ENCODE measurements around the gene WDR83. TPM values are rescaled to one million over a fixed set of nuclear protein-coding genes. Genes with fewer than 3 reads are reported as not detected.
A peak's percentile ranks its signal among the peaks of the same experiment; 100 is the strongest.

WDR83 gene
- total RNA-seq, 1 donor from 2014 or later: 8.4 TPM

DNA sequence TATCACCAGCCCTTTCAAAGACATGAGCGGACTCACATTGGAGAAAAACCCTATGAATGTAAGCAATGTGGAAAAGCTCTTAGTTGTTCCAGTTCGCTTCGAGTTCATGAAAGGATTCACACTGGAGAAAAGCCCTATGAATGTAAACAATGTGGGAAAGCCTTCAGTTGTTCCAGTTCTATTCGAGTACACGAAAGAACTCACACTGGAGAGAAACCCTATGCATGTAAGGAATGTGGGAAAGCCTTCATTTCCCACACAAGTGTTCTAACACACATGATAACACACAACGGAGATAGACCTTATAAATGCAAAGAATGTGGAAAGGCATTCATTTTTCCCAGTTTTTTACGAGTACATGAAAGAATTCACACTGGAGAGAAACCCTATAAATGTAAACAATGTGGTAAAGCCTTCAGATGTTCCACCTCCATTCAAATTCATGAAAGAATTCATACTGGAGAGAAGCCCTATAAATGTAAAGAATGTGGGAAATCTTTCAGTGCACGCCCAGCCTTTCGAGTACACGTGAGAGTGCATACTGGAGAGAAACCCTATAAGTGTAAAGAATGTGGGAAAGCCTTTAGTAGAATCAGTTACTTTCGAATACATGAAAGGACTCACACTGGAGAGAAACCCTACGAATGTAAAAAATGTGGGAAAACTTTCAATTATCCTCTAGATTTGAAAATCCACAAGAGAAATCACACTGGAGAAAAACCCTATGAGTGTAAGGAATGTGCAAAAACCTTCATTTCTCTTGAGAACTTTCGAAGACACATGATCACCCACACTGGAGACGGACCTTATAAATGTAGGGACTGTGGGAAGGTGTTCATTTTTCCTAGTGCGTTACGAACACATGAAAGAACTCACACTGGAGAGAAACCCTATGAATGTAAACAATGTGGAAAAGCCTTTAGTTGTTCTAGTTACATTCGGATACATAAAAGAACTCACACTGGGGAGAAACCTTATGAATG, 38.3 kb upstream of the WDR83 start:
- Histone ChIP-seq H3K4me3 (no peak overlapping the region), H3K27ac (replicated peaks) (no peak overlapping the region), H3K27me3 (ENCODE audit: low read depth) (no peaks in the 10 kb centered on the region), H3K4me1 (no peaks in the 10 kb centered on the region), H3K9me3 (replicated peaks) (peaks cover 24% of the 10 kb centered on the region), H3K36me3 (peaks cover 86% of the 10 kb centered on the region)
- intact Hi-C loops (cut with micrococcal nuclease): no loop called here
- no peak for DNase-seq
- TF ChIP-seq, protein P1, sequence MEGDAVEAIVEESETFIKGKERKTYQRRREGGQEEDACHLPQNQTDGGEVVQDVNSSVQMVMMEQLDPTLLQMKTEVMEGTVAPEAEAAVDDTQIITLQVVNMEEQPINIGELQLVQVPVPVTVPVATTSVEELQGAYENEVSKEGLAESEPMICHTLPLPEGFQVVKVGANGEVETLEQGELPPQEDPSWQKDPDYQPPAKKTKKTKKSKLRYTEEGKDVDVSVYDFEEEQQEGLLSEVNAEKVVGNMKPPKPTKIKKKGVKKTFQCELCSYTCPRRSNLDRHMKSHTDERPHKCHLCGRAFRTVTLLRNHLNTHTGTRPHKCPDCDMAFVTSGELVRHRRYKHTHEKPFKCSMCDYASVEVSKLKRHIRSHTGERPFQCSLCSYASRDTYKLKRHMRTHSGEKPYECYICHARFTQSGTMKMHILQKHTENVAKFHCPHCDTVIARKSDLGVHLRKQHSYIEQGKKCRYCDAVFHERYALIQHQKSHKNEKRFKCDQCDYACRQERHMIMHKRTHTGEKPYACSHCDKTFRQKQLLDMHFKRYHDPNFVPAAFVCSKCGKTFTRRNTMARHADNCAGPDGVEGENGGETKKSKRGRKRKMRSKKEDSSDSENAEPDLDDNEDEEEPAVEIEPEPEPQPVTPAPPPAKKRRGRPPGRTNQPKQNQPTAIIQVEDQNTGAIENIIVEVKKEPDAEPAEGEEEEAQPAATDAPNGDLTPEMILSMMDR (IDR thresholded peaks at IDR 0.05; ENCODE audit: borderline replicate concordance): no peak

DNA sequence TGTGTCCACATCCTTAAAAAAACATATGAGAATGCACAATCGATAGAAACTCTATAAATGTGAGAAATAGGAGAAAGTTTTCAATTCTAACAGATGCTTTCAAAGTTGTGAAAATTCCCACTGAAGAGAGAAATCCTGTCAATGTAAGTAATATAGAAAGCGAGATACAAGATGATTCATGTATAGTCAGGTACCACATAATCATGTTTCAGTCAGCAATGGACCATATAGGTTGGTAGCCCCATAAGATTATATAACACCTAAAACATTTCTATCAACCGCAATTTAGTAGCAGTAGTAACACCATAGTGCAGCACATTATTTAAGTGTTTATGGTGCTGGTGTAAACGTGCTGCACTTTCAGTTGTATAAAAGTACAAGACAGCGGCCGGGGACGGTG, 37.4 kb upstream of the WDR83 start:
- Histone ChIP-seq H3K4me1 (no peaks in the 10 kb centered on the region), H3K27me3 (ENCODE audit: low read depth) (no peaks in the 10 kb centered on the region), H3K4me3 (no peak overlapping the region), H3K36me3 (peaks cover 77% of the 10 kb centered on the region), H3K9me3 (replicated peaks) (peaks cover 24% of the 10 kb centered on the region), H3K27ac (replicated peaks) (no peak overlapping the region)
- intact Hi-C loops (cut with micrococcal nuclease): no loop called here
- DNase-seq: no peak
- TF ChIP-seq, protein P1 (IDR thresholded peaks at IDR 0.05; ENCODE audit: borderline replicate concordance): no peak

DNA sequence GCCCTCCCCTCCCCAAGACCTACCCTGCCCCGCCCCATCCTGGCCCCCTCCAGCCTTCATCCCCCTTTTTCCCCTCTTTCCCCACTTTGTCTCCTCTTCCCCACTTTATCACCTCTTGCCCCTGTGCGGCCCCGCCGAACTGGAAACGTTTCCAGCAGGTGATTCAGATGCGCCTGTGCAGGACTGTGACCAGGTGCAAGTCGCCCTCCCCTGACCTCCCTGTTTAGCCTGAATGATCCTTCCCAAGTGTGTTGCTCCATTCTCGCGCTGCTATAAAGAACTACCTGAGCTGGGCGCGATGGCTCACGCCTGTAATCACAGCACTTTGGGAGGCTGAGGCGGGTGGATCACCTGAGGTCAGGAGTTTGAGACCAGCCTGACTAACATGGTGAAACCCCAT, 30.0 kb upstream of the WDR83 start:
- H3K27me3 ChIP-seq (ENCODE audit: low read depth): no peaks in the 10 kb centered on the region
- H3K4me3 ChIP-seq: no peak overlapping the region
- no peaks in the 10 kb centered on the region for H3K9me3 ChIP-seq (replicated peaks)
- peaks cover 11% of the 10 kb centered on the region for H3K4me1 ChIP-seq
- TF ChIP-seq, protein P1 (IDR thresholded peaks at IDR 0.05; ENCODE audit: borderline replicate concordance): no peak
- intact Hi-C loops (cut with micrococcal nuclease): no loop called here
- DNase-seq: no peak
- no peak overlapping the region for H3K27ac ChIP-seq (replicated peaks)
- H3K36me3 ChIP-seq: peaks cover 10% of the 10 kb centered on the region

DNA sequence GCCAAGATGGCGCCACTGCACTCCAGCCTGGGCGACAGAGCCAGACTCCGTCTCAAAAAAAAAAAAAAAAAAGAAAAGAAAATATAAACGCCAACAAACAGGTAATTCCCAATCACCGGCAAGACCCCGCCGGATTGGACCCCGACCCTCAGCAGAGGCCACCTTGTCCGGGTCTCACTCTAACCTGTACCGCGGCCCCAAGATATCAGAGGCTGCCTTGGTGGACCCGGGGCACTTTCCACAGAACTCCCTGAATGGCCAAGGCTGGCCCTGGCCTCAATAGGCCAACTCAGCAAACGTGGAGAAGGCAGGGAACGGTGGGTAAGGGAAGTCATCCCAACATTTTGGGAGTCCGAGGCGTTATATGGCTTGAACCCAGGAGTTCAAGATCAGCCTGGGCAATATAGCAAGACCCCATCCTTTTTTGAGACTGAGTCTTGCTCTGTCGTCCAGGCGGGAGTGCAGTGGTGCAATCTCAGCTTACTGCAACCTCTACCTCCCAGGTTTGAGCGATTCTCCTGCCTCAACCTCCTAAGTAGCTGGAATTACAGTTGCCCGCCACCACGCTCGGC, 27.9 kb upstream of the WDR83 start:
- H3K36me3 ChIP-seq: no peaks in the 10 kb centered on the region
- TF ChIP-seq, protein P1 (IDR thresholded peaks at IDR 0.05; ENCODE audit: borderline replicate concordance): no peak
- no peak overlapping the region for H3K27ac ChIP-seq (replicated peaks)
- H3K9me3 ChIP-seq (replicated peaks): no peaks in the 10 kb centered on the region
- DNase-seq: no peak
- H3K4me3 ChIP-seq: no peak overlapping the region
- H3K4me1 ChIP-seq: peaks cover 11% of the 10 kb centered on the region
- H3K27me3 ChIP-seq (ENCODE audit: low read depth): no peaks in the 10 kb centered on the region
- intact Hi-C loops (cut with micrococcal nuclease): no loop called here

DNA sequence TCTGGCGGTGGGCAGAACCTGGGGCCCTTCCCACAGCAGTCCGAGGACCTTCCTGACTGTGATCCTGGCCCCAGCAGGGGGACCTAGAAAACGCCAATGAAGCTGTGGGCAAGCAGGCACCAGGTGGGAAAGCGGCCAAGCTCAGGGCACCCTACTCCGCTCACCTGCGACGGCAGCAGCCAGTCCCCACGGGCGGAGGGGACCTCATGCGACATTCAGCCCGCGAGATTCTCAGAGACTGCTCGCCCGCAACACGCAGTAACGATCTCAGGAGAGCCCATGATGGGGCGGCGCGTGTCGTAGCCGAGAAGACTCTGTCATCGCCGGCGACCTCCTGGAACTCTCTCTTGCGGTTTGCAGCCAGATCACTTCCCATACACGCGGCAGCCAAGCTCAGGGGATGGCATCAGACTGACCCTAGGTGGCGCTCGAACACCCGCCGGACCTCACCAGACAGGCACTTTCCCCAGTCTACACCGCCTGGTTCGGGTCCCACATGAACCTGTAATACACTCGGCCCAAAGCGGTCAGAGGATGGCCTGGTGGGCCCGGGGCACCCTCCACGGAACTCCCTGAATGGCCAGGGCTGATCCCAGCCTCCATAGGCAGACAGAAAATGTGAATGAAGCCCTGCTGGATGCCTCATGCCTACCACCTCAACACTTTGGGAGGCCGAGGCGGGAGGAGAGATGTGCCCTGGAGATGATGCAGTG, 26.6 kb upstream of the WDR83 start:
- no peaks in the 10 kb centered on the region for H3K36me3 ChIP-seq
- peak; percentile 81 for DNase-seq
- H3K27ac ChIP-seq (replicated peaks): no peak overlapping the region
- intact Hi-C loops (cut with micrococcal nuclease): no loop called here
- H3K4me1 ChIP-seq: peaks cover 11% of the 10 kb centered on the region
- H3K9me3 ChIP-seq (replicated peaks): no peaks in the 10 kb centered on the region
- no peaks in the 10 kb centered on the region for H3K27me3 ChIP-seq (ENCODE audit: low read depth)
- TF ChIP-seq, protein P1 (IDR thresholded peaks at IDR 0.05; ENCODE audit: borderline replicate concordance): peak; percentile 84
- peak overlapping the region; percentile 49 for H3K4me3 ChIP-seq
